Hippocampal formation (tissue), 2 donors: ENCODE data around the gene RELT.
A peak's percentile ranks its signal among the peaks of the same experiment; 100 is the strongest.

Experiments used
- DNase-seq, 2 donors: peaks; one replicate each; lab custom pipeline; 2025; lab: John Stamatoyannopoulos, UW

RELT gene

DNA sequence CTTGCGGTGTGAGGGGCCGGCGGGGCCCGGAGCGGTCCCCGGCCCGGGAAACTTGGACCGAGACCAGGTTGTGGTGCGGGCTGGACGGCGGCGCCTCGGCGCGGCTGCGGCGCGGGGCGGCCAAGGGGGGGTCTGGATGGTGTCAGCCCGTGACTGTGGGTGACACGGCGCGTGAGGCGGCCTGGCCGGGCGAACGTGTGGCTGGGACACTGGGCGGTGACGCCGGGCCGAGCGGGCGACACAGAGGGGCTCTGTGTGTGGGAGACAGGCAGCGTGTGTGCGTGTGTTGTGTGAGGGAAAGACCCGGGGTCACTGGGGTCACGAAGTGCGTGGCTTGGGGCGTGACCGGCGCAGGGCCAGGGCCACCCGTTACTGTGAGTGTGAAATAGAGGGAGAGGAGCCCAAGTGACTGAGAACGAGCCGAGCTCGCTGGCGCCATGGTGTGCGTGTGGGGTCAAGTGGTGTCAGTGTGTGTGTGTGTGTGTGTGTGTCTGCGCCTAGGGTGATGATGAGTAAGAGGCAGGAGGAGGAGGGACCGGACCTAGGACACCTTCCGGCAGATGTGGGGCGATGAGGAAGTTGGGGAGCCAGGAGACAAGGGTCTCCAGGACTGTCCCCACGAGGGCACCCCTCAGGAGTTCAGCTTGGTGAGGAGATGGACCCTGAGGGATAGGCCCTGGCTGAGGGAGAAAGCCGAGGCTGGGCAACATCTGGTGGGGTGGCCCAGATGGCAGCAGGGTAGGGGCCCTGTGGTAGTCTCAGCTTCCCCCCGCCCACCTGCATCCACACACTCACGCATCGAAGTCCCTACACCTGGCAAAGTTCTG lies 817 bp downstream of the RELT start:
- DNase-seq, result peak in 1 of 2 donors; percentile 35

DNA sequence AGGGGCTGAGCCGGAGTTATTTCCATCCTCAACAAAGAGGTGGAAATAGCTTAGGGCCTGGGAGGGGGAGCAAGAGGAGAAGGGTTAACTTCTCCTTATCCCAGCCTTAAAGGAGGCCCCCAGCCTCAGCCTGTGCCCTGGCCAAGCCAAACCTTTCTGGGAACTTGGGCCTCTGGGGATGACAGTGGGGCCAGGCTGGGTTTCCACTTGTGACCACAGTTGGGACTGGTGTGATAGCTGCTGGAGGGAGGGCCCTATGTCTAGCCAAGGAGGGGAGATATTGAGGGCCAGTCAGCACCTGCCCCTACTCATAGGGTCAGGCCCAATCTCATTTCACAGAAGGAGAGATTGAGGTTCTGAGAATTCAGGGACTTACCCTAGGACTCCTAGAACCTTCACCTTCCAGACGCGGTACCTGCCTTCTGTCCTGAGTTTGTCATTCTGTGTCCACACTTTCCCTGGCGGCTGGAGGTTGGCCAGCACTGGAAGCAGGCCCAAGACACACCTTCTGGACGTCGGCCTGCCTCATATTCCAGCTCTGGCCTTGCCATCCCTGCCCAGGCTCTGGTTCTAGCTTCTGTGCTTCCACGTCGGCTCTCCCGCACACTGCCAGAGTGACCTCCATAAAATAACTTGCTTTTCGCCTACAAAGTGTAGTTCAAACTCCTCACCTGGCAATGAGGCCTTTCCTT lies 3.1 kb downstream of the RELT start:
- DNase-seq, result no peak

DNA sequence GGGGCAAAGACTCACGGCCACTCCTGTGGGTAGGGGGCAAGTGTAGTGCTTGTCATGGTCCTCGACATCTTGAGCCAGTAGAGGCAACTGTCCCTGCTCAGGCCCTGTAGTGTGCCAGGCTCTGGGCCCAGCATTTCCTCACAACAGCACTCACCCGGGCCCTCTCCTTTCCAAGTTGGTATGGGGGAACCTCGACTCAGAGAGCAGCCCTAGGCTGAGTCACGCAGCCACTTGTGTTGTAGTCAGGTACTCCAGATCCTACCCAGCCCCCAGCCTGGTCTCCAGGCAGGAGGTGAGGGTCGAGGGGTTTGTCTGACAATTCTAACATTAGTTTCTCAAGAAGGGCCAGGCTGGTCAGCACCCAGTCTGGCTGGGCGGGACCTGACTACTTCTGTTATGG lies 4.1 kb downstream of the RELT start:
- no peak for DNase-seq

DNA sequence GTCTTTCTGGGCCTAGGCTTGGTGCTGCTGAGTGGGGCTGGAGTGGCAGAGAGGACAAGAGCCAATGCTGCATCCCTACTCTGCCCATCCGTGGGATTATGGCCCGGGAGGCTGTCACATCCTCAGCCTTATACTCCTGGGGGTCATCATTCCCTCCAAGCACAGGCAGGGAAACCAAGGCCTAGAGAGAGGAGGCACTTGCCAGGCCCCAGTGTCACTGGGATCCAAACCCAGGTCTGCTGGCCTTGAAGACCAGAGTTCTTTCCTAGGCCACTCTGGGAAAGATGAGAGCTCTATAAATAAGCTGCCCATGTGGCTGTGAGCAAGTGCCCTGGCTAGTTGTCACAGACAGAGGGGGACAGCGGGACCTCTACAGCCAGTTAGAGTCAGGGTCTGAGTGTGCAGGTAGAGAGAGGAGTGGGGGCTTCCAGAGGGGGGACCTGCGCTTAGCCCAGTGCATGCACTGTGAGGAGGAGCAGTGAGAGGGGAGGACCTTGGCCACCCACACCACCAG lies 4.8 kb downstream of the RELT start:
- no peak for DNase-seq

DNA sequence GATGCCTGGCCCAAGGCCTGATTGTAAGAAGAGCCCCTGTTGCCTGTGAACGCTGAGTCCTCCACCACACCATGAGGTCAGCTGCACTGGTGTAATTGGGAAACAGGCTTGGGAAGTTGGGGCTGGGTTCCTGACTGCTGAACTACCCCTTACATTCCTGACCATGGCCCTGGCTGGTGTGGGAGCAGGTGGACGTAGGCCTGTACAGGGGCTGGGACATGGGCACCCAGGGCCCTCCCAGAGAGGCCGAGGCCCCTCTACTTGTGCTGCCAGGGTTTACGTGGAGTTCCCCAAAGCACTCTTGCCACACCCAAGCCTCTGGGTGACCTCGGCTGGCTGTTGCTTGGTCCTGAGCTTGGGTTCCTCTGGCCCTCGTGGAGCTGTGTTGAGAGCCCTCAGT lies 5.4 kb downstream of the RELT start:
- DNase-seq, result no peak

DNA sequence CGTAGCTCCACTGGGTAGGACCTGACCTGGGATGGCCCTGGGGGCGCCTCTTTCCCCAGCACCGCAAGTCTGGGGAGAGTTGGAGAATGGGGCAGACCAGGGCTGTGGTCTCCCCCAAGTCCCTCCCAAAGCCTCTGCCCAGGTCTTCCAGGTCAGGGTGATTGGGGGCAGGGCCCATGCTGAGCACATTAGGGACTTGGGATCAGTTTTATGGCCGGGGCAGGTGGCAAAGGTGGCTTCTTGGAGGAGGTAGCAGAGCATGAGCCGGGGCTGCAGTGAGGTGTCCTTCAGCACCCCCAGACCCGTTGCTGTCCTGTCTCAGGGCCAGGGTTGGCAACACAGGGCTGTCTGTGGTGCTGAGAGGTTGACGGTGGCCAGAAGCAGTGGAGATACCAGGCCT lies 6.0 kb downstream of the RELT start:
- DNase-seq, result no peak

DNA sequence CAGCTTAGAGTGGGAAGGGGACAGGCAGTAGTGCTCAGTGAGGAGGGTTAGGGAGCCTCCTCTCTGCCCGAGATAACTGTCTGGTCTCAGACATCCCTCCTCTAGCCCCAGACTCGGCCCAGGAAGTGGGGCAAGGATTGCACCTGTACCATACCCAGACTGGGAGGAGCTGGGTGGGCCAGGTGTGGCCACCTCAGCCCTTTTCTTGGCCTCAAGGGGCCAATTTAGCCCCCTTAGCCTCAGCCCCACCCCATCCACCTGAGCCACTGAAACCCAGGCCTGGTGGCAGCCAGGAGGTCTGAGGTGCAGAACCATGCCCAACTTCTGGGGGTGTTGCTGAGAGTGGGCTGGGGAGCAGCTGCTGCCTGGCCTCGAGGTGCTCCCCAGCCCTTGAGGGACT lies 6.5 kb downstream of the RELT start:
- DNase-seq, result no peak

DNA sequence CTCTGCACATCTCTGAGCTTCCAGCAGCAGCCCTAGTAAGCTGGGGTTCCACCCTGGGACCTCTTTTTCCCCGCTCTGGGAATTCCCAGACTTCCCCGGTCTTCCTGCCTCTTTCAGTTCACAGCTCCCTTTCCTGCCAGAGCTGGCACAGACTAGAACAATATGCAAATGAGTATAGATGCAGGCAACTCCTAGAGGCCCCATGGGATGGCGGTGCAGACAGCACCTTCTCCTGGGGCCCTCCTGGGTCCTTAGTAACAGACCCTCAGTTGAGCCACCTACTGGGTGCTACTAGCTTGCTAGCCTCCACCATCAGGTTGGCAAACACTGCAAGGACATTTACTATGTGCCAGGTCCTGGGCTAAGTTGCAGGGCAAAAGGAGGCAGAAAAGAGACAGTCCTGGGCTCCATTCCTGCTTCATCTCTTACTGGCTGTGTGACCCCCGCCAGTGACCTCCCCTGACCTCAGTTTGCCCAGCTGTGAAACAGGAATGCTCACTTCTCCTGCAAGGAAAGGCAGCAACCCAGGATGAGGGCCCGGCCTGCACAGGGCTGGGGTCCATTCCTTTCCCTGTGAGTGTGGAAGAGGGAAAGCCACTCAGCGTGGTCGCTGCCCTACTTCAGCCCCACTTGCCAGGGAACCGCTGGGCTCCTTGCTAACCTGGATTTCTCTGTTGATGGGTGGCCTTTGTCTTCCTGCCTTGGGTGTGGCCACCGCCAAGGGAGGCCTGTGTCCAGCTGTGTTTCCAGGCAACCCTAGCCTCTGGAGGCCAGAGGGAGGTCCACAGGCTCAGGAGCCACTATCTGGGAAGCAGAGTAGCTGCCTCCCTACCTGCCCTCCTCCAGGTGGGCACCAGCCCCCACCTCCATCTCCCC lies 7.3 kb downstream of the RELT start:
- peak; percentile 20 to 21 for DNase-seq

DNA sequence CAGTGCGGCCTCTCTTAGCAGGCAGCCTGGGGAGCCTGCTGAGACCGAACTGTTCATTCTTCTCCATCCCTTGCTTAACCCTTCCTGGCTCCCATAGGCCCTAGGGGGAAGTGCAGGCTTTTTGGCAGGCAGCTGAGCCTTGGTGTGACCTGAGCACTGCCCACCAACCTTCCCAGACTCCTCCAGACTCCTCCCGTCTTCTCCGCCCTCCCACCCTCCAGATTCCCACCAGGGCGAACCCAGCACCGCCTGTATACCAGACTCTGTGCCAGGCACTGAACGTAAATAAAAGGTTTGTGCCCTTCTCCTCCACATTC lies 7.9 kb downstream of the RELT start:
- no peak for DNase-seq

DNA sequence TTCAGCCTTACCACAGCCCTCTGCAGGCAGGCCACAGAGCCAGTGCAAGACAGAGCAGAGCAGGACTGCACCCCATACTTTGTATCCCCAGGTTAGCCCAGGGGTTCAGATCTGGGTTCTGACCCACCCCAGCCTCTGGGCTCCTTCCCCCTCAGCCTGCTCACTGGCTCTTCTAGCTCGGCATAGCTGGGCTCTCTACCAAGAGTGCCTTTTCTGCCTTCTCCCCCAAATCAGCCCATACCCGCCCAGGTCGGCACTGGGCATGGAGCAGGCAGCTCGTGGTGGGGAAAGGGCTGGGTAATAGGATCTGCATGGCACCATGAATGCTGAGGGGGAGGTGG lies 8.3 kb downstream of the RELT start:
- DNase-seq, result no peak

DNA sequence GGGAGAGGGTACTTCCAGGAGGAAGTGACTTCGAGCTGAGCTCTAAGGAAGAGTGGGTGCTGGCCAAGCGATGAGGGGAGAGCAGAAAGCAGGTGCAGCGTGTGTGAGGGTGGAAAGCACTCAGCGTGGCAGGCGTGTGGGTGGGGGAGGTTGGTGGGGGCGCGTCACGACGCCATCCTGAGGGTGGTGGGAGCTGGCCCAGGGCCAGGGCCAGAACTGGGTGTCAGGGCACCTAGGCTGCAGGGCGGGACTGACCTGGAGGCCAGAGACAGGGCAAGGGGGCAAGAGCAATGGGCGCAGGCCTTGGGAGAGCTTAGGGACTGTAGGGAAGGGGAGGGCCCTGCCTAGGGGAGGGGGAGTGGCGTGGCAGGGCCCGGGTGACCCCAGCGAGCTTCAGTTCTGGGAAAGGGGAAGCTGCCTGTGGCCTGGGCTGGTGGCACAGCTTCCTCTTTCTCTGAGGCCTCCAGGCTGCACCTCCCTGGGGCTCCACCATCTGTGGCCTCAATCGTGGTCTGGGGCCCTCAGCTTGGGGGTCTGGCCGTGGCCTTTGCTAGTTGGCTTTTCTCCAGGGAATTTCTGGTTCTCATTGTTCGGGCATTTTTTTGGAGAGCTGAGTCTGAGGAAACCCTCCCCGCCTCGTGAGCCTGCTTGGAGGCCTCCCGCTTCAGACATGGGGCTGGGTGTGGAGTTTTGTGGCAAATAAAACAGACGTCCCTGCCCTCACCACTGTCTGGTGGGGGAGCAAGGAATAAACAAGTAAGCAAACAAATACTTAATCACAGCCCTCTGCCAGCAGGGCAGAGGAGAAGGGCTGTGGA lies 8.9 kb downstream of the RELT start:
- peak; percentile 28 to 49 for DNase-seq

DNA sequence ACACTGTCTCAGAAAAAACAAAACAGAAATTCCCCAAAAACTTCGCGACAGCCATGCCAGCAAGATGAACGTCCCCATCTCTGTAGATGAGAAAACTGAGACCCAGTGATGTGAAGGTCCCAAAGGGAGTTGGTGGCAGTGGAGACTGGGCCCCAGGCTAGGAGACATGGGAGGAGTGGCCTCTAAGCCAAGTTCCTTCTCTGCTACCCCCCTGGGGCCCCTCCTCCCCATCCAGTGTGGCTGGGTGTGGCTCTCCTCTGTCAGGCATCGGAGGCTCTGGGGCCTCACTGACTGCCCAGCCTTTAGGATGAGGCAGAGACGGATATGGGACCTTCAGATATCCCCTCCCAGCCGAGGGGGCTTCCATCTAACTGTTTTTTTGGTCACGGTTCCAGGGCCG lies 9.8 kb downstream of the RELT start:
- no peak for DNase-seq

DNA sequence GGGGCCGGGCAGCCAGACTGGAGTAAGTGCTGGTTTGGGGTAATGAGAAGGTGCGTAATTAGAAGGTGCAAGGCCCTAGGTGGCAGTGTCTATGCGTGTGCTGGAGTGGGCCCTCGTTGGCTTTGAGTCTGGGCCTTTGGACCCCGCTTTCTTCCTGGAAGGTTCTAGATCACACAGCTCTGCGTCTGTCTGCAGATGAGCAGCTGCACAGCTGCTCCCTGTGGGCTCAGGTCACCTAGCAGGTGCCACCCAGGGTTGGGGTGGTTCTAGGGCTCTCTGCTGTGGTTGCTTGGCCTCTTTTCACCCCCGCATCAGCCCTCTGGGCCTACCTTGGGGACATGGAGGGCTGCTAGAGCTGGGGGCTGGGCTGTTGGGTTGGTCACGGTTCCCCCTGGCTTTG lies 10.3 kb downstream of the RELT start:
- DNase-seq, result no peak

DNA sequence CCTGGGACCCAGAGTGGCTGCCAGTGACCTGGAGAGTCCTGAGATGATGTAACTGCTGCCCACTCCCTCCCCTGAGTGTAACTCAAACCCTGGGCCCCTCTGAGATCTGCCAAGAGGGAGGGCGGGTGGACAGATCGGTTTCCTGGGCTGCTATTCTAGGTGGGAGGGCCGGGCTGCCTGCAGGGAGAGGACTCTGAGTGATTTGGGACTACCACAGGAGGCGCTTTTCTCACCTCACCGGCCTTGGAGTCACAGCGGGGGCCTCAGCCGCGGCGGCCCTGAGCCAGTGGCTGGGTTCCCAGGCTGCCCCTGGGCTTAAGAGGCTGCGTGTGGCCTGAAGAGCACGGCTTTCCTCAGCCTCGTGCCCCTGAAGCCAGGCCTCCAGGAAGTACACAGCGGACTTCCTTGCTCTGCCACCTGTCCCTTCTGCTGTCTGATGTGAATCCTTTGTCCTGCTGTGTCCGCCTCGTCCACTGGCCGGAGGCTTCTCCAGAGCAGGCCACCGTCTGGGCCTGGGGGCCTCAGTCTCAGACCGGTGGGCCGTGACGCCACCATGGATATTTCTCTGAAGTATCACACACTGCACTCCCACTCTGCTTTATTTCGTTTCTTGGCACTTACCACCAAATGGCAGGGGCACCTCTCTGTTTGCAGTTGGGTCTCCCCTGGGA lies 11.5 kb downstream of the RELT start:
- DNase-seq, result no peak

DNA sequence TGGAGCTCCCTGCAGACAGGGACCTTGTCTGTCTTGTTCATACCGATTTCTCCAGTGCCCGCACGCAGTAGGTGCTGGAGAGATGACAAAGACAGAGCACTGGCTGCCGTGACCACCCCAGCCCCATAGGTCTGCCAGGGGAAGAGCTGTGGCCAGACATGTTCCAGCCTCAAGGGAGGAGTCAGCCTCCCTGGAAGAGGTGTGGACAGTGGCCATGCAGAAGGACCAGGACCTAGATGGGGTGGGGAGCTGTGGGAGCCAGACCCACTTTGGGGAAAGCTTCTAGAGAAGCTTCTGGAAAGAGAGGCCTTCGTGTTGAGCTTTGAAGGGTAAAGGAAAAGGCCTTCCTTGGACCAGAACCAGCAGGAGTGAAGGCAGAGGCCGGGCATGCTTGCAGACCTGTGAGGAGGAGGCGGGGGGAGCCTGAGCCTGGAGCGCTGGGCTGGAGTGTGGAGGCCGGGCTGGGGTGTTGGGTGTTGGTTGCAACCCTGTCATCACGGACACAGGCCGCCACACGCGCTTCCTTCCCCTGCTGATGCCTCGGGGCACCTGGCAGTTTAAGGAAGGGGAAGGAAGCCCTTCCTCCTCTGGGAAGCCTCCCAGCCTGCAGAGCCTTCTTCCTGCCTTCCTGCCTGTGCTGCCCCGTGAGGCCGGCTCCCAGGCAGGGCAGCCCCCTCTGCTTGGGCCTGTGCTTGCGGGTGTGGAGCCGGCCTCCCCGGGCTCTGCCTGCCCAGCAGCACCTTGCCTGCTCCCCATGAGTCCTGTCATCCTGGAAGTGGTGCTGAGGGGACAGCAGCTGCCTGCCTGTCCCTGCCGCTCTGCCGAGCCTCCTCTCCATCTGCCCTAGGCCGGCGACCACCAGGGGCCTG lies 12.3 kb downstream of the RELT start:
- DNase-seq, result peak in 1 of 2 donors; percentile 21

DNA sequence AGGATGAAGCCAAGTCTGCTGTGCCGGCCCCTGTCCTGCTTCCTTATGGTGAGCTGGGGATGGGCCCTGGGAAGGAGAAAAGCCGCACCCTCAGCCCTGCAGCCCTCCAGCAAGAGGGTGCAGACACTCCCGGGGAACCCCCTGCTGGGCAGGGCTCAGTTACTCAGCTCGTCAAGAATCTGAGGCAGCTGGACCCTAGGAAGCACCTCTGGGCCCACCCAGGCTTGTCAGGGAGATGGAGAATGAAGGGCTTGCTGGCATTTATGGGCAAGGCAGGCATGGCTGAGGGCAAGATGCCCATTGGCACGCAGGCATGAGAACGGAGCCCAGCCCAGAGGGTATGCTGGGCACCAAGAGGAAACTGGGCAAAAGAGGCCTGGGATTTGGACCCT lies 12.9 kb downstream of the RELT start:
- DNase-seq, result no peak

DNA sequence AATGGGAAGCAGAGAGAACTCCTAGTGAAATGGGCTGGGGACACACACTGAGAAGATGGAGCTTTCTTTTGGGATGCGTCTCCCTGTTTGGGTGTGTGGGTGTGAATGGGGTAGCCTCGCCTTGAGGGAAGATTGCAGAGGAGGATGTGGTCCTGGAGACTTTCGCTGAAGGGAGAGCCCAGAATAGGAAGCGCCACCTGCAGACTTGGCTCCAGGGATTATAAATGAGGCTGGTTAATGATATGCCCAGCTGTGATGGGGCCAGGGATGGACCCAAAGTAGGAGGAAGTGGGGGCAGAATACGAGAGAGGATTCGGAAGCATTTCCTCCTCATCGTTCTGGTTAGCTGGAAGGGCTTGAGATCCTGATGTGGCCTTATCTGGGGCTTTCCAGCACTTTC lies 13.7 kb downstream of the RELT start:
- DNase-seq, result no peak

DNA sequence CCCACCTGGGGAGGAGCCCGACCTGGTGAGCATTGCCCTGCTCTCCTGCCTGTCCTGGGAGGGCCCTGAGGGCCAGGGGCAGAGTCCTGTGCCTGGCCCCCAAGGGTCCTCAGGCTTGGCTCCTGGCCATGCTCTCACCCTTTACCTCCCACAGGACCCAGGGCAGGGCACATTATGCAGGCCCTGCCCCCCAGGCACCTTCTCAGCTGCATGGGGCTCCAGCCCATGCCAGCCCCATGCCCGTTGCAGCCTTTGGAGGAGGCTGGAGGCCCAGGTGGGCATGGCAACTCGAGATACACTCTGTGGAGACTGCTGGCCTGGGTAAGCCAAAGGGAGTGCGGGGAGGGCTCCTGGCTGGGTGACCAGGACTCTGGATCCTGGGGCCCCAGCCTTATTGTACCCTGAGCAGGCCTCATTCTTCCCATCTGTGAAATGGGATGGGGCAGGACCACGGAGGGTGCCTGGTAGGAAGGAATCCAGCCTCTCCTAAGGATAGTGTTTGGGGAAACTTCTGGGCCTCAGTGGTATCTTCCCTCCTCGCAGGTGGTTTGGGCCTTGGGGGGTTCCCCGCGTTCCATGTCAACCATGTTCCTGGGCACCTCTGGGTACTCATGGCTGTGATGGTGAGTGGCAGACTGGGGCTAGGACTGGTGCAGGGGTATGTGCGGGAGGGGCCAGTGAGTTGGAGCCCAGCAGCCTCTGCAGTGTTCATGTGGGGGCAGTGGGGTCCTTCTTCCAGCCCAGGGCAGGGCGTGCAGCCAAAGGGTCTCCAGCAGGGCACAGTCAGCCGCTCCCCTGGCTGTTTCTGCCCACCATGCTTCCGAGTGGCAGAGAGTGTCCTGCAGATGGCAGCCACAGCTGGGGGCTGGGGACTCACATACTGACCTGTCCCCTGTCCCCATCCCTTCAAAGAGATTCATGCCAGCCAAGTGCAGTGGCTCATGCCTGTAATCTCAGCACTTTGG lies 14.7 kb downstream of the RELT start:
- no peak for DNase-seq

DNA sequence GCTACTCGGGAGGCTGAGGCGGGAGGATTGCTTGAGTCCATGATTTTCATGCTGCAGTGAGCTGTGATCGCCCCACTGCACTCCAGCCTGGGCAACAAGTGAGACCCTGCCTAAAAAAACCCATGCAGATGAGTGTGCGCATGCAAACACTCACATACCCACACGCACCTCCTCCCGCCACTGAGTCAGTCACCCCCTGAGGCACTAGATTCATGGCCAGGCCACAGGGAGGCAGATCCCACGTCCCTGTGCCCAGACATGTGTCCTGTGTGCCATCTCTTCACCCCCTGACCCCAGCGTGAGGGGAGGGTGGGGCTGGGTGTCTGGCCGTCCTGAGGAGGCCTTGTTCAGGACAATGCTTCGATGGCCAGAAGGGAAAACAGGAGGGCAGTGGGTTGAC lies 15.5 kb downstream of the RELT start:
- no peak for DNase-seq
